WTC11 (cell line): ENCODE data around the gene LDLRAD2. TPM values are rescaled to one million over a fixed set of nuclear protein-coding genes. Genes with fewer than 3 reads are reported as not detected.

Source experiments
- ATAC-seq: fragments of 200-7000 bp; cut with Tn5 transposase; 2 replicates; pipeline ENCODE4 v1.10.0; 2021; ENCODE audit warnings: mild to moderate bottlenecking, moderate library complexity
- CTCF ChIA-PET: fragments of 300-600 bp; sonication (Branson Sonifier 250); formaldehyde crosslinking; loops from one replicate; lab custom pipeline; 2021; ENCODE audit warnings: antibody characterized with exemption; lab: Charles Lee
- POLR2A ChIA-PET: fragments of 350-600 bp; sonication (Branson Sonifier 250); formaldehyde crosslinking; loops from one replicate; lab custom pipeline; 2021; ENCODE audit warnings: antibody characterized with exemption; lab: Charles Lee
- DNase-seq: peaks from one replicate; pipeline ENCODE4 v3.0.0; 2021; ENCODE audit warnings: low spot score
- H3K27ac Mint-ChIP-seq: 2 replicates; pipeline ENCODE4 v1.8.0; 2021; ENCODE audit warnings: mixed read lengths
- H3K27me3 Mint-ChIP-seq: 2 replicates; pipeline ENCODE4 v1.8.0; 2021; ENCODE audit warnings: low read depth, mild to moderate bottlenecking, moderate library complexity, mixed read lengths
- H3K36me3 Mint-ChIP-seq: 2 replicates; pipeline ENCODE4 v1.8.0; 2021; ENCODE audit warnings: mixed read lengths
- H3K4me1 Mint-ChIP-seq: 2 replicates; pipeline ENCODE4 v1.8.0; 2022; ENCODE audit warnings: mixed read lengths
- H3K4me3 Mint-ChIP-seq: 2 replicates; pipeline ENCODE4 v1.8.0; 2021; ENCODE audit warnings: mild to moderate bottlenecking, moderate library complexity, mixed read lengths
- H3K9me3 Mint-ChIP-seq: 2 replicates; pipeline ENCODE4 v1.8.0; 2021; ENCODE audit warnings: mixed read lengths
- CDX4 ChIP-seq: fragments of 250-450 bp; sonication (Bioruptor Pico); IDR thresholded peaks from 2 replicates; pipeline ENCODE4 v1.9.0; 2021; ENCODE audit warnings: moderate library complexity, mild to moderate bottlenecking, inconsistent platforms, borderline replicate concordance
- FOXJ3 ChIP-seq: sonication (generic); formaldehyde crosslinking; IDR thresholded peaks from 2 replicates; pipeline ENCODE4 v1.9.0; 2021; ENCODE audit warnings: missing genetic modification reagents, mild to moderate bottlenecking, borderline replicate concordance
- GRHL2 ChIP-seq: fragments of 250-450 bp; sonication (Bioruptor Pico); IDR thresholded peaks from 2 replicates; pipeline ENCODE4 v1.8.0; 2022; ENCODE audit warnings: mild to moderate bottlenecking, moderate library complexity; ENCODE audit not compliant: insufficient replicate concordance, severe bottlenecking
- GTF2I ChIP-seq: fragments of 250-450 bp; sonication (Bioruptor Pico); conservative IDR thresholded peaks from 2 replicates; pipeline ENCODE4 v1.4.0; 2021; ENCODE audit warnings: mild to moderate bottlenecking
- MXD4 ChIP-seq: fragments of 250-450 bp; sonication (Bioruptor Pico); IDR thresholded peaks from 2 replicates; pipeline ENCODE4 v1.8.0; 2021; ENCODE audit warnings: mild to moderate bottlenecking, moderate library complexity, borderline replicate concordance
- MYBL2 ChIP-seq: sonication (generic); formaldehyde crosslinking; IDR thresholded peaks from 2 replicates; pipeline ENCODE4 v1.8.1; 2023; ENCODE audit warnings: mild to moderate bottlenecking, moderate library complexity, missing genetic modification reagents
- NFE2L1 ChIP-seq: sonication (generic); formaldehyde crosslinking; IDR thresholded peaks from 2 replicates; pipeline ENCODE4 v1.8.1; 2023; ENCODE audit warnings: missing genetic modification reagents
- NR1H2 ChIP-seq: sonication (generic); formaldehyde crosslinking; IDR thresholded peaks from 2 replicates; pipeline ENCODE4 v1.9.0; 2021; ENCODE audit warnings: mild to moderate bottlenecking, moderate library complexity, missing genetic modification reagents
- NR3C1 ChIP-seq: sonication (generic); formaldehyde crosslinking; conservative IDR thresholded peaks from 2 replicates; pipeline ENCODE4 v1.8.1; 2023; ENCODE audit warnings: low read depth, mild to moderate bottlenecking, missing genetic modification reagents
- RELA ChIP-seq: sonication (generic); formaldehyde crosslinking; IDR thresholded peaks from 2 replicates; pipeline ENCODE4 v1.8.1; 2022; ENCODE audit warnings: missing genetic modification reagents, mild to moderate bottlenecking, borderline replicate concordance
- SOX15 ChIP-seq: fragments of 250-450 bp; sonication (Bioruptor Pico); IDR thresholded peaks from 2 replicates; pipeline ENCODE4 v1.9.0; 2021; ENCODE audit warnings: mild to moderate bottlenecking
- TP53 ChIP-seq: sonication (generic); formaldehyde crosslinking; IDR thresholded peaks from 2 replicates; pipeline ENCODE4 v1.8.1; 2023; ENCODE audit warnings: mild to moderate bottlenecking, missing genetic modification reagents
- USF1 ChIP-seq: sonication (generic); formaldehyde crosslinking; IDR thresholded peaks from 2 replicates; pipeline ENCODE4 v1.8.0; 2022; ENCODE audit warnings: mild to moderate bottlenecking, missing genetic modification reagents
- ZNF263 ChIP-seq: sonication (generic); formaldehyde crosslinking; IDR thresholded peaks from 2 replicates; pipeline ENCODE4 v1.8.1; 2022; ENCODE audit warnings: low read depth, mild to moderate bottlenecking, moderate library complexity, missing genetic modification reagents
- total RNA-seq: library from RNA; stranded (reverse); gene quantifications from 3 replicates; pipeline ENCODE4 v1.2.3, GENCODE V29; 2021
- TF ChIP-seq, protein P1 (sequence below): sonication (generic); formaldehyde crosslinking; IDR thresholded peaks from 2 replicates; pipeline ENCODE4 v1.8.0; 2023; ENCODE audit warnings: mild to moderate bottlenecking, missing genetic modification reagents
- TF ChIP-seq, protein P2 (sequence below): sonication (generic); formaldehyde crosslinking; IDR thresholded peaks from 2 replicates; pipeline ENCODE4 v1.8.1; 2023; ENCODE audit warnings: mild to moderate bottlenecking, moderate library complexity, missing genetic modification reagents
- TF ChIP-seq, protein P3 (sequence below): sonication (generic); formaldehyde crosslinking; IDR thresholded peaks from 2 replicates; pipeline ENCODE4 v1.8.1; 2022; ENCODE audit warnings: mild to moderate bottlenecking, moderate library complexity, missing genetic modification reagents
- TF ChIP-seq, protein P4 (sequence below): sonication (generic); formaldehyde crosslinking; IDR thresholded peaks from 2 replicates; pipeline ENCODE4 v1.8.0; 2022; ENCODE audit warnings: mild to moderate bottlenecking, missing genetic modification reagents

Gene LDLRAD2
- total RNA-seq, 1 experiment from 2014 or later: 0.63 TPM

DNA sequence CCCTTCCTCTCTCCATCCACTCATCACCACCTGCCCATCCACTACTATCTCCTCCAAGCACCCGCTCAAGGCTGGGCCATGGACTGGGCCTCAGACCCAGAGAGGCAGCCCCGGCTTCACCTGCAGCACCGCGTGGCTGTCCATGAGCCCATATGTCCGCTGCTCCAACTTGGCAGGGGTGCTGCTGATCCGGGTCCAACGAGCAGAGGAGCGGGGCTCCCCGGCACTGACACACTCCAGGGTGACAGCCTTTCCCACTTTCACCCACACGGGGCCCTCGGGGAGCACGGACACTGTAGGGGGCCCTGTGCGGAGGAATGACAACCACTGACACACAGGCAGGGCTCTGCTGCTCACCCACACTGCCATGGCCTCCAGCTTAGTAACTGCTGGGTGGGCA lies 28.9 kb downstream of the LDLRAD2 start:
- DNase-seq (no peak), ATAC-seq (no peak)
- Mint-ChIP-seq H3K36me3 (peaks cover 40% of the 10 kb centered on the region), H3K9me3 (no peaks in the 10 kb centered on the region), H3K4me1 (no peaks in the 10 kb centered on the region), H3K4me3 (no peak overlapping the region), H3K27me3 (no peaks in the 10 kb centered on the region), H3K27ac (no peak overlapping the region)
- TF ChIP-seq, protein P1, sequence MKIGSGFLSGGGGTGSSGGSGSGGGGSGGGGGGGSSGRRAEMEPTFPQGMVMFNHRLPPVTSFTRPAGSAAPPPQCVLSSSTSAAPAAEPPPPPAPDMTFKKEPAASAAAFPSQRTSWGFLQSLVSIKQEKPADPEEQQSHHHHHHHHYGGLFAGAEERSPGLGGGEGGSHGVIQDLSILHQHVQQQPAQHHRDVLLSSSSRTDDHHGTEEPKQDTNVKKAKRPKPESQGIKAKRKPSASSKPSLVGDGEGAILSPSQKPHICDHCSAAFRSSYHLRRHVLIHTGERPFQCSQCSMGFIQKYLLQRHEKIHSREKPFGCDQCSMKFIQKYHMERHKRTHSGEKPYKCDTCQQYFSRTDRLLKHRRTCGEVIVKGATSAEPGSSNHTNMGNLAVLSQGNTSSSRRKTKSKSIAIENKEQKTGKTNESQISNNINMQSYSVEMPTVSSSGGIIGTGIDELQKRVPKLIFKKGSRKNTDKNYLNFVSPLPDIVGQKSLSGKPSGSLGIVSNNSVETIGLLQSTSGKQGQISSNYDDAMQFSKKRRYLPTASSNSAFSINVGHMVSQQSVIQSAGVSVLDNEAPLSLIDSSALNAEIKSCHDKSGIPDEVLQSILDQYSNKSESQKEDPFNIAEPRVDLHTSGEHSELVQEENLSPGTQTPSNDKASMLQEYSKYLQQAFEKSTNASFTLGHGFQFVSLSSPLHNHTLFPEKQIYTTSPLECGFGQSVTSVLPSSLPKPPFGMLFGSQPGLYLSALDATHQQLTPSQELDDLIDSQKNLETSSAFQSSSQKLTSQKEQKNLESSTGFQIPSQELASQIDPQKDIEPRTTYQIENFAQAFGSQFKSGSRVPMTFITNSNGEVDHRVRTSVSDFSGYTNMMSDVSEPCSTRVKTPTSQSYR (CRISPR knock-in tag): no peak
- no peak for TF ChIP-seq GRHL2 (CRISPR knock-in tag)
- TF ChIP-seq, protein P2, sequence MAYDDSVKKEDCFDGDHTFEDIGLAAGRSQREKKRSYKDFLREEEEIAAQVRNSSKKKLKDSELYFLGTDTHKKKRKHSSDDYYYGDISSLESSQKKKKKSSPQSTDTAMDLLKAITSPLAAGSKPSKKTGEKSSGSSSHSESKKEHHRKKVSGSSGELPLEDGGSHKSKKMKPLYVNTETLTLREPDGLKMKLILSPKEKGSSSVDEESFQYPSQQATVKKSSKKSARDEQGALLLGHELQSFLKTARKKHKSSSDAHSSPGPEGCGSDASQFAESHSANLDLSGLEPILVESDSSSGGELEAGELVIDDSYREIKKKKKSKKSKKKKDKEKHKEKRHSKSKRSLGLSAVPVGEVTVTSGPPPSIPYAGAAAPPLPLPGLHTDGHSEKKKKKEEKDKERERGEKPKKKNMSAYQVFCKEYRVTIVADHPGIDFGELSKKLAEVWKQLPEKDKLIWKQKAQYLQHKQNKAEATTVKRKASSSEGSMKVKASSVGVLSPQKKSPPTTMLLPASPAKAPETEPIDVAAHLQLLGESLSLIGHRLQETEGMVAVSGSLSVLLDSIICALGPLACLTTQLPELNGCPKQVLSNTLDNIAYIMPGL: no peak
- no peak for TF ChIP-seq MXD4 (CRISPR knock-in tag)
- TF ChIP-seq SOX15 (CRISPR knock-in tag): no peak
- TF ChIP-seq ZNF263 (CRISPR knock-in tag): no peak
- TF ChIP-seq FOXJ3 (CRISPR knock-in tag): no peak
- TF ChIP-seq, protein P3, sequence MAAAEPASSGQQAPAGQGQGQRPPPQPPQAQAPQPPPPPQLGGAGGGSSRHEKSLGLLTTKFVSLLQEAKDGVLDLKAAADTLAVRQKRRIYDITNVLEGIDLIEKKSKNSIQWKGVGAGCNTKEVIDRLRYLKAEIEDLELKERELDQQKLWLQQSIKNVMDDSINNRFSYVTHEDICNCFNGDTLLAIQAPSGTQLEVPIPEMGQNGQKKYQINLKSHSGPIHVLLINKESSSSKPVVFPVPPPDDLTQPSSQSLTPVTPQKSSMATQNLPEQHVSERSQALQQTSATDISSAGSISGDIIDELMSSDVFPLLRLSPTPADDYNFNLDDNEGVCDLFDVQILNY: no peak
- TF ChIP-seq NFE2L1 (CRISPR knock-in tag): no peak
- no peak for TF ChIP-seq RELA (CRISPR knock-in tag)
- no peak for TF ChIP-seq NR3C1 (CRISPR knock-in tag)
- TF ChIP-seq TP53 (CRISPR knock-in tag): no peak
- no peak for TF ChIP-seq GTF2I (CRISPR knock-in tag)
- TF ChIP-seq USF1 (CRISPR knock-in tag): no peak
- TF ChIP-seq CDX4: no peak
- TF ChIP-seq NR1H2 (CRISPR knock-in tag): no peak
- no peak for TF ChIP-seq MYBL2 (CRISPR knock-in tag)
- TF ChIP-seq, protein P4, sequence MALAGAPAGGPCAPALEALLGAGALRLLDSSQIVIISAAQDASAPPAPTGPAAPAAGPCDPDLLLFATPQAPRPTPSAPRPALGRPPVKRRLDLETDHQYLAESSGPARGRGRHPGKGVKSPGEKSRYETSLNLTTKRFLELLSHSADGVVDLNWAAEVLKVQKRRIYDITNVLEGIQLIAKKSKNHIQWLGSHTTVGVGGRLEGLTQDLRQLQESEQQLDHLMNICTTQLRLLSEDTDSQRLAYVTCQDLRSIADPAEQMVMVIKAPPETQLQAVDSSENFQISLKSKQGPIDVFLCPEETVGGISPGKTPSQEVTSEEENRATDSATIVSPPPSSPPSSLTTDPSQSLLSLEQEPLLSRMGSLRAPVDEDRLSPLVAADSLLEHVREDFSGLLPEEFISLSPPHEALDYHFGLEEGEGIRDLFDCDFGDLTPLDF: no peak
- POLR2A ChIA-PET: no interaction called here
- CTCF ChIA-PET: no interaction called here

- Mint-ChIP-seq H3K27ac (no peak overlapping the region), H3K9me3 (no peaks in the 10 kb centered on the region), H3K4me3 (no peak overlapping the region), H3K36me3 (peaks cover 33% of the 10 kb centered on the region), H3K4me1 (no peaks in the 10 kb centered on the region), H3K27me3 (no peaks in the 10 kb centered on the region)
- TF ChIP-seq GTF2I (CRISPR knock-in tag): no peak
- TF ChIP-seq, protein P4: no peak
- POLR2A ChIA-PET: no interaction called here
- no peak for DNase-seq
- ATAC-seq: no peak
- CTCF ChIA-PET: no interaction called here
Observed at GRCh38 chr1:21841852-21842466, 29.9 kb downstream of the LDLRAD2 start.
